Measurements from ENCODE around the gene KIF15.
"Not testable (repeated sequence)": the region's sequence is repeated elsewhere in the genome, so short reads cannot be mapped to it uniquely, and the experiment has no call there.

Gene KIF15

GRCh38 chr3:44835684-44836083 is 74.1 kb downstream of the KIF15 start:
- FAIRE-seq: no peak
- TF ChIP-seq POLR2A (IDR thresholded peaks at IDR 0.05; ENCODE audit: low read depth, low read length): no peak
- no peak for DNase-seq (ENCODE audit: insufficient read length, low spot score)

GRCh38 chr3:44842376-44842775 is 80.8 kb downstream of the KIF15 start:
- TF ChIP-seq POLR2A (IDR thresholded peaks at IDR 0.05; ENCODE audit: low read depth, low read length): no peak
- DNase-seq (ENCODE audit: insufficient read length, low spot score) (no peak), FAIRE-seq (no peak)

- no peak for DNase-seq (ENCODE audit: insufficient read length, low spot score)
- no peak for FAIRE-seq
- TF ChIP-seq POLR2A (IDR thresholded peaks at IDR 0.05; ENCODE audit: low read depth, low read length): no peak
Observed at GRCh38 chr3:44845528-44846520, 84.2 kb downstream of the KIF15 start.

GRCh38 chr3:44848634-44849033 is 87.0 kb downstream of the KIF15 start:
- TF ChIP-seq POLR2A (IDR thresholded peaks at IDR 0.05; ENCODE audit: low read depth, low read length): no peak
- no peak for FAIRE-seq
- DNase-seq (ENCODE audit: insufficient read length, low spot score): no peak

- not testable (repeated sequence) for DNase-seq (ENCODE audit: insufficient read length, low spot score); FAIRE-seq
Observed at GRCh38 chr3:44856663-44857062, 95.1 kb downstream of the KIF15 start.

- no peak for TF ChIP-seq POLR2A (IDR thresholded peaks at IDR 0.05; ENCODE audit: low read depth, low read length)
- FAIRE-seq (no peak), DNase-seq (ENCODE audit: insufficient read length, low spot score) (no peak)
Observed at GRCh38 chr3:44860117-44860516, 98.5 kb downstream of the KIF15 start.

- FAIRE-seq (no peak), DNase-seq (ENCODE audit: insufficient read length, low spot score) (peak; percentile 93)
- TF ChIP-seq POLR2A (IDR thresholded peaks at IDR 0.05; ENCODE audit: low read depth, low read length): peak; percentile 83
Observed at GRCh38 chr3:44861412-44862225, 100.0 kb downstream of the KIF15 start, which contains the start of gene TMEM42. Gene TMEM42 (plus strand): TSS chr3:44861912. CDS start chr3:44861925, 13 bp downstream.

- TF ChIP-seq POLR2A (IDR thresholded peaks at IDR 0.05; ENCODE audit: low read depth, low read length): no peak
- DNase-seq (ENCODE audit: insufficient read length, low spot score): peak; percentile 26
- no peak for FAIRE-seq
Observed at GRCh38 chr3:44862226-44862637, 100.6 kb downstream of the KIF15 start.

GRCh38 chr3:44865272-44866035 is 103.9 kb downstream of the KIF15 start:
- TF ChIP-seq POLR2A (IDR thresholded peaks at IDR 0.05; ENCODE audit: low read depth, low read length): no peak
- FAIRE-seq (no peak), DNase-seq (ENCODE audit: insufficient read length, low spot score) (no peak)

- FAIRE-seq (no peak), DNase-seq (ENCODE audit: insufficient read length, low spot score) (no peak)
- no peak for TF ChIP-seq POLR2A (IDR thresholded peaks at IDR 0.05; ENCODE audit: low read depth, low read length)
Observed at GRCh38 chr3:44867421-44868111, 106.0 kb downstream of the KIF15 start.

GRCh38 chr3:44870375-44871061 is 108.9 kb downstream of the KIF15 start:
- FAIRE-seq (no peak), DNase-seq (ENCODE audit: insufficient read length, low spot score) (no peak)
- no peak for TF ChIP-seq POLR2A (IDR thresholded peaks at IDR 0.05; ENCODE audit: low read depth, low read length)

GRCh38 chr3:44874308-44874707 is 112.7 kb downstream of the KIF15 start, which contains the start of gene TGM4:
Gene TGM4 (plus strand): TSS chr3:44874608. CDS start chr3:44874679, 71 bp downstream.
- DNase-seq (ENCODE audit: insufficient read length, low spot score) (no peak), FAIRE-seq (no peak)

More at GRCh38 chr3:44874308-44874707, 112.7 kb downstream of the KIF15 start, which contains the start of gene TGM4:
- no peak for TF ChIP-seq POLR2A (IDR thresholded peaks at IDR 0.05; ENCODE audit: low read depth, low read length)

All from H54 (cell line).